HepG2 (cell line): ENCODE data around the gene FXYD1. TPM values are rescaled to one million over a fixed set of nuclear protein-coding genes. Genes with fewer than 3 reads are reported as not detected.

Experiments used
- BORCS8-MEF2B ChIP-seq: sonication (generic); formaldehyde crosslinking; IDR thresholded peaks from 2 replicates; pipeline ENCODE4 v1.8.0; 2022; ENCODE audit warnings: mild to moderate bottlenecking, missing genetic modification reagents
- BRCA1 ChIP-seq: sonication (generic); formaldehyde crosslinking; IDR thresholded peaks from 2 replicates; pipeline ENCODE4 v1.4.0; 2020; ENCODE audit warnings: missing genetic modification reagents
- ERF ChIP-seq: IDR thresholded peaks from 2 replicates; pipeline ENCODE4 v1.6.1; 2018; ENCODE audit warnings: missing biosample characterization, missing genetic modification reagents
- IRF2 ChIP-seq: IDR thresholded peaks from 2 replicates; pipeline ENCODE4 v1.6.1; 2018; ENCODE audit warnings: missing genetic modification reagents, missing compliant biosample characterization
- MATR3 ChIP-seq: sonication (generic); formaldehyde crosslinking; IDR thresholded peaks from 2 replicates; pipeline ENCODE4 v1.4.0; 2020; ENCODE audit warnings: missing genetic modification reagents
- MAZ ChIP-seq, 2 experiments: sonication (generic) in 1 of 2; formaldehyde crosslinking in 1 of 2; IDR thresholded peaks; 2 replicates each; pipeline versions ENCODE4 v1.5.0 to v1.6.1; 2012 to 2020; ENCODE audit warnings: low read depth in 2 of 2, mild to moderate bottlenecking in 2 of 2, borderline replicate concordance in 1 of 2, improper control_type of control experiment in 1 of 2, low read length in 1 of 2, missing genetic modification reagents in 1 of 2, moderate library complexity in 1 of 2
- MTA3 ChIP-seq: sonication (generic); formaldehyde crosslinking; IDR thresholded peaks from 2 replicates; pipeline ENCODE4 v1.4.0; 2020; ENCODE audit warnings: missing genetic modification reagents
- NCOA2 ChIP-seq: sonication (generic); formaldehyde crosslinking; IDR thresholded peaks from 2 replicates; pipeline ENCODE4 v1.8.0; 2022; ENCODE audit warnings: inconsistent platforms
- RARA ChIP-seq: IDR thresholded peaks from 2 replicates; pipeline ENCODE4 v1.6.1; 2016; ENCODE audit warnings: missing genetic modification reagents, missing compliant biosample characterization
- RELA ChIP-seq: sonication (generic); formaldehyde crosslinking; IDR thresholded peaks from 2 replicates; pipeline ENCODE4 v1.4.0; 2020; ENCODE audit warnings: missing genetic modification reagents
- SETDB1 ChIP-seq: sonication (generic); formaldehyde crosslinking; IDR thresholded peaks from 2 replicates; pipeline ENCODE4 v1.5.1; 2020; ENCODE audit warnings: missing genetic modification reagents, mild to moderate bottlenecking, borderline replicate concordance
- ZNF17 ChIP-seq: sonication (generic); formaldehyde crosslinking; IDR thresholded peaks from 2 replicates; pipeline ENCODE4 v1.5.0; 2020; ENCODE audit warnings: mild to moderate bottlenecking, missing genetic modification reagents
- ZNF451 ChIP-seq: sonication (generic); formaldehyde crosslinking; IDR thresholded peaks from 2 replicates; pipeline ENCODE4 v1.5.0; 2020; ENCODE audit warnings: mild to moderate bottlenecking, missing genetic modification reagents
- ZNF564 ChIP-seq: sonication (generic); formaldehyde crosslinking; IDR thresholded peaks from 2 replicates; pipeline ENCODE4 v1.8.1; 2023; ENCODE audit warnings: mild to moderate bottlenecking, missing genetic modification reagents
- ZSCAN25 ChIP-seq: sonication (generic); formaldehyde crosslinking; IDR thresholded peaks from 2 replicates; pipeline ENCODE4 v1.8.0; 2022; ENCODE audit warnings: mild to moderate bottlenecking, missing genetic modification reagents
- polyA plus RNA-seq, 8 experiments: library from polyadenylated mRNA; depleted of rRNA in 3 of 8; stranded (reverse) in 7 of 8; unstranded in 1 of 8; fragments of >200 nt; fragmentation: Illumina TruSeq in 4 of 8; extraction: Trizol in 4 of 8; gene quantifications; 2 replicates each; pipeline versions ENCODE4 v1.2.1 to v1.2.3, GENCODE V29; 2011 to 2016; ENCODE audit warnings: low read depth in 4 of 8, missing spikeins in 1 of 8, mixed read lengths in 1 of 8; ENCODE audit not compliant: insufficient read depth in 1 of 8
- total RNA-seq, 5 experiments: library from RNA; depleted of rRNA; stranded (reverse); fragments of >200 nt; fragmentation: Illumina TruSeq; extraction: Trizol; gene quantifications; 2 replicates each; pipeline ENCODE4 v1.2.3, GENCODE V29; 2016; ENCODE audit warnings: low read depth in 1 of 5
- TF ChIP-seq, protein P1 (sequence below): sonication (generic); formaldehyde crosslinking; IDR thresholded peaks from 2 replicates; pipeline ENCODE4 v1.4.0; 2020; ENCODE audit warnings: mild to moderate bottlenecking, missing genetic modification reagents
- TF ChIP-seq, protein P2 (sequence below): sonication (generic); formaldehyde crosslinking; IDR thresholded peaks from 2 replicates; pipeline ENCODE4 v1.5.0; 2020; ENCODE audit warnings: missing genetic modification reagents
- TF ChIP-seq, protein P3 (sequence below): sonication (generic); formaldehyde crosslinking; IDR thresholded peaks from 2 replicates; pipeline ENCODE4 v1.5.1; 2020; ENCODE audit warnings: missing genetic modification reagents, mild to moderate bottlenecking, borderline replicate concordance
- TF ChIP-seq, protein P4 (sequence below): sonication (generic); formaldehyde crosslinking; IDR thresholded peaks from 2 replicates; pipeline ENCODE4 v1.4.0; 2020; ENCODE audit warnings: missing genetic modification reagents, borderline replicate concordance
- TF ChIP-seq, protein P5 (sequence below): sonication (generic); formaldehyde crosslinking; IDR thresholded peaks from 2 replicates; pipeline ENCODE4 v1.4.0; 2020; ENCODE audit warnings: missing genetic modification reagents

The FXYD1 gene
- total and polyA plus RNA-seq, 2 of the 13 experiments (the other 11 are each of a cell fraction or from before 2014, with no cell fraction given), result 31.2 TPM; not detected in 1

DNA sequence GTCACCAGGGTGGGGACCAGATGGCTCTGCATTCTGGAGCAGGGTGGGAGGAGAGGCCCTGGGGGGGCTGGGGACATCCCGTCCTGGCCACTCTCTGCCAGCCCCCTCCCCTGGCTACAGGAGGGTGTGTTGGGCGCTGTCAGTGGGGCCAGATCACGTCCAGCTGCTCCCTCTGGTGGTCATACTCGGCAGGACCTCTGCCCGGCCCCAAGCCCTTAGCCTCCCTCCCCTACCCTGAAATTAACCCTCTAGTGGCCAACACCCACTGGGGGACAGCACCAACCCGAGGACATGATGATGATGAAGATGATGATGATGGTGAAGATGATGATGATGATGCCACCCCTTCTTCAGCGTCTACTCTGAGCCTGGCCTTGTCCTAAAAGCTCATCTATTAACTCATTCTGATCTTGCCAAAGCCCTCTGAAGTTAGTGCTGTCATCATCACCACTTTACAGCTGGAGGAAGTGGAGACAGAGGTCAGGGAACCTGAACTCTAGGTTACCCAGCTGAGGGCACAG lies 3.2 kb upstream of the FXYD1 start (continued):
- TF ChIP-seq, protein P1, sequence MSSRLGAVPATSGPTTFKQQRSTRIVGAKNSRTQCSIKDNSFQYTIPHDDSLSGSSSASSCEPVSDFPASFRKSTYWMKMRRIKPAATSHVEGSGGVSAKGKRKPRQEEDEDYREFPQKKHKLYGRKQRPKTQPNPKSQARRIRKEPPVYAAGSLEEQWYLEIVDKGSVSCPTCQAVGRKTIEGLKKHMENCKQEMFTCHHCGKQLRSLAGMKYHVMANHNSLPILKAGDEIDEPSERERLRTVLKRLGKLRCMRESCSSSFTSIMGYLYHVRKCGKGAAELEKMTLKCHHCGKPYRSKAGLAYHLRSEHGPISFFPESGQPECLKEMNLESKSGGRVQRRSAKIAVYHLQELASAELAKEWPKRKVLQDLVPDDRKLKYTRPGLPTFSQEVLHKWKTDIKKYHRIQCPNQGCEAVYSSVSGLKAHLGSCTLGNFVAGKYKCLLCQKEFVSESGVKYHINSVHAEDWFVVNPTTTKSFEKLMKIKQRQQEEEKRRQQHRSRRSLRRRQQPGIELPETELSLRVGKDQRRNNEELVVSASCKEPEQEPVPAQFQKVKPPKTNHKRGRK, result no peak
- TF ChIP-seq ZNF564 (CRISPR knock-in tag) (no peak), MTA3 (CRISPR knock-in tag) (no peak), ZNF17 (no peak), BRCA1 (no peak), RARA (CRISPR knock-in tag) (peak; percentile 75), SETDB1 (CRISPR knock-in tag) (no peak), ZSCAN25 (CRISPR knock-in tag) (peak; percentile 97), BORCS8-MEF2B (CRISPR knock-in tag) (no peak), MATR3 (CRISPR knock-in tag) (no peak), ERF (peak; percentile 56; the same call in 1 of the 2 replicates), RELA (CRISPR knock-in tag) (no peak), MAZ (IDR thresholded peaks at IDR 0.05; ENCODE audit: borderline replicate concordance, low read depth, low read length) (peak; percentile 93), MAZ (CRISPR knock-in tag; IDR thresholded peaks at IDR 0.05; ENCODE audit: low read depth) (peak; percentile 50; the same call in 1 of the 2 replicates), IRF2 (peak; percentile 71), NCOA2 (CRISPR knock-in tag) (no peak), ZNF451 (CRISPR knock-in tag) (0 out of 2 replicates have a peak, but pooled peaks have one; percentile 40)
- TF ChIP-seq, protein P2, sequence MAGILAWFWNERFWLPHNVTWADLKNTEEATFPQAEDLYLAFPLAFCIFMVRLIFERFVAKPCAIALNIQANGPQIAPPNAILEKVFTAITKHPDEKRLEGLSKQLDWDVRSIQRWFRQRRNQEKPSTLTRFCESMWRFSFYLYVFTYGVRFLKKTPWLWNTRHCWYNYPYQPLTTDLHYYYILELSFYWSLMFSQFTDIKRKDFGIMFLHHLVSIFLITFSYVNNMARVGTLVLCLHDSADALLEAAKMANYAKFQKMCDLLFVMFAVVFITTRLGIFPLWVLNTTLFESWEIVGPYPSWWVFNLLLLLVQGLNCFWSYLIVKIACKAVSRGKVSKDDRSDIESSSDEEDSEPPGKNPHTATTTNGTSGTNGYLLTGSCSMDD (CRISPR knock-in tag), result no peak
- TF ChIP-seq, protein P3, sequence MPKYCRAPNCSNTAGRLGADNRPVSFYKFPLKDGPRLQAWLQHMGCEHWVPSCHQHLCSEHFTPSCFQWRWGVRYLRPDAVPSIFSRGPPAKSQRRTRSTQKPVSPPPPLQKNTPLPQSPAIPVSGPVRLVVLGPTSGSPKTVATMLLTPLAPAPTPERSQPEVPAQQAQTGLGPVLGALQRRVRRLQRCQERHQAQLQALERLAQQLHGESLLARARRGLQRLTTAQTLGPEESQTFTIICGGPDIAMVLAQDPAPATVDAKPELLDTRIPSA (CRISPR knock-in tag), result no peak
- TF ChIP-seq, protein P4, sequence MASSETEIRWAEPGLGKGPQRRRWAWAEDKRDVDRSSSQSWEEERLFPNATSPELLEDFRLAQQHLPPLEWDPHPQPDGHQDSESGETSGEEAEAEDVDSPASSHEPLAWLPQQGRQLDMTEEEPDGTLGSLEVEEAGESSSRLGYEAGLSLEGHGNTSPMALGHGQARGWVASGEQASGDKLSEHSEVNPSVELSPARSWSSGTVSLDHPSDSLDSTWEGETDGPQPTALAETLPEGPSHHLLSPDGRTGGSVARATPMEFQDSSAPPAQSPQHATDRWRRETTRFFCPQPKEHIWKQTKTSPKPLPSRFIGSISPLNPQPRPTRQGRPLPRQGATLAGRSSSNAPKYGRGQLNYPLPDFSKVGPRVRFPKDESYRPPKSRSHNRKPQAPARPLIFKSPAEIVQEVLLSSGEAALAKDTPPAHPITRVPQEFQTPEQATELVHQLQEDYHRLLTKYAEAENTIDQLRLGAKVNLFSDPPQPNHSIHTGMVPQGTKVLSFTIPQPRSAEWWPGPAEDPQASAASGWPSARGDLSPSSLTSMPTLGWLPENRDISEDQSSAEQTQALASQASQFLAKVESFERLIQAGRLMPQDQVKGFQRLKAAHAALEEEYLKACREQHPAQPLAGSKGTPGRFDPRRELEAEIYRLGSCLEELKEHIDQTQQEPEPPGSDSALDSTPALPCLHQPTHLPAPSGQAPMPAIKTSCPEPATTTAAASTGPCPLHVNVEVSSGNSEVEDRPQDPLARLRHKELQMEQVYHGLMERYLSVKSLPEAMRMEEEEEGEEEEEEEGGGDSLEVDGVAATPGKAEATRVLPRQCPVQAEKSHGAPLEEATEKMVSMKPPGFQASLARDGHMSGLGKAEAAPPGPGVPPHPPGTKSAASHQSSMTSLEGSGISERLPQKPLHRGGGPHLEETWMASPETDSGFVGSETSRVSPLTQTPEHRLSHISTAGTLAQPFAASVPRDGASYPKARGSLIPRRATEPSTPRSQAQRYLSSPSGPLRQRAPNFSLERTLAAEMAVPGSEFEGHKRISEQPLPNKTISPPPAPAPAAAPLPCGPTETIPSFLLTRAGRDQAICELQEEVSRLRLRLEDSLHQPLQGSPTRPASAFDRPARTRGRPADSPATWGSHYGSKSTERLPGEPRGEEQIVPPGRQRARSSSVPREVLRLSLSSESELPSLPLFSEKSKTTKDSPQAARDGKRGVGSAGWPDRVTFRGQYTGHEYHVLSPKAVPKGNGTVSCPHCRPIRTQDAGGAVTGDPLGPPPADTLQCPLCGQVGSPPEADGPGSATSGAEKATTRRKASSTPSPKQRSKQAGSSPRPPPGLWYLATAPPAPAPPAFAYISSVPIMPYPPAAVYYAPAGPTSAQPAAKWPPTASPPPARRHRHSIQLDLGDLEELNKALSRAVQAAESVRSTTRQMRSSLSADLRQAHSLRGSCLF (CRISPR knock-in tag), result no peak
- TF ChIP-seq, protein P5, sequence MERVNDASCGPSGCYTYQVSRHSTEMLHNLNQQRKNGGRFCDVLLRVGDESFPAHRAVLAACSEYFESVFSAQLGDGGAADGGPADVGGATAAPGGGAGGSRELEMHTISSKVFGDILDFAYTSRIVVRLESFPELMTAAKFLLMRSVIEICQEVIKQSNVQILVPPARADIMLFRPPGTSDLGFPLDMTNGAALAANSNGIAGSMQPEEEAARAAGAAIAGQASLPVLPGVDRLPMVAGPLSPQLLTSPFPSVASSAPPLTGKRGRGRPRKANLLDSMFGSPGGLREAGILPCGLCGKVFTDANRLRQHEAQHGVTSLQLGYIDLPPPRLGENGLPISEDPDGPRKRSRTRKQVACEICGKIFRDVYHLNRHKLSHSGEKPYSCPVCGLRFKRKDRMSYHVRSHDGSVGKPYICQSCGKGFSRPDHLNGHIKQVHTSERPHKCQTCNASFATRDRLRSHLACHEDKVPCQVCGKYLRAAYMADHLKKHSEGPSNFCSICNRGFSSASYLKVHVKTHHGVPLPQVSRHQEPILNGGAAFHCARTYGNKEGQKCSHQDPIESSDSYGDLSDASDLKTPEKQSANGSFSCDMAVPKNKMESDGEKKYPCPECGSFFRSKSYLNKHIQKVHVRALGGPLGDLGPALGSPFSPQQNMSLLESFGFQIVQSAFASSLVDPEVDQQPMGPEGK (CRISPR knock-in tag), result peak; percentile 79
